ENCODE measurements around the gene CPNE4.
"Not testable (repeated sequence)": the region's sequence is repeated elsewhere in the genome, so short reads cannot be mapped to it uniquely, and the experiment has no call there.

The CPNE4 gene

GRCh38 chr3:131491775-131492174 is 543.0 kb downstream of the CPNE4 start:
- no peak for DNase-seq
- in situ Hi-C loops (cut with HindIII; ENCODE audit: low pct_ligation_motif_present, low pct_unique_long_range_greater_than_20kb, low sequenced_read_pairs): no loop called here

GRCh38 chr3:131491084-131491483 is 543.7 kb downstream of the CPNE4 start:
- no peak for DNase-seq
- in situ Hi-C loops (cut with HindIII; ENCODE audit: low pct_ligation_motif_present, low pct_unique_long_range_greater_than_20kb, low sequenced_read_pairs): no loop called here

GRCh38 chr3:131486545-131486944 is 548.3 kb downstream of the CPNE4 start:
- in situ Hi-C loops (cut with HindIII; ENCODE audit: low pct_ligation_motif_present, low pct_unique_long_range_greater_than_20kb, low sequenced_read_pairs); DNase-seq: not testable (repeated sequence)

GRCh38 chr3:131485119-131485518 is 549.7 kb downstream of the CPNE4 start:
- in situ Hi-C loops (cut with HindIII; ENCODE audit: low pct_ligation_motif_present, low pct_unique_long_range_greater_than_20kb, low sequenced_read_pairs): no loop called here
- DNase-seq: no peak

GRCh38 chr3:131484496-131485111 is 550.2 kb downstream of the CPNE4 start:
- in situ Hi-C loops (cut with HindIII; ENCODE audit: low pct_ligation_motif_present, low pct_unique_long_range_greater_than_20kb, low sequenced_read_pairs): no loop called here
- no peak for DNase-seq
